Measurements from ENCODE around the gene MPHOSPH9.

Gene MPHOSPH9

GRCh38 chr12:123269896-123270213, 36.9 kb upstream of the MPHOSPH9 start:
- H3K18ac ChIP-seq (ENCODE audit: low read depth in 1 of 2, low read length in 2 of 2), result peak overlapping the region; percentile 94 to 97
- peak overlapping the region in 1 of 2 experiments; percentile 20 for H3K23ac ChIP-seq (ENCODE audit: low read length in 2 of 2)
- H2AK5ac ChIP-seq (ENCODE audit: low read length, severe bottlenecking), result peak overlapping the region; percentile 77
- peak overlapping the region; percentile 93 to 99 for H3K4ac ChIP-seq (ENCODE audit: low read depth in 1 of 2, low read length in 2 of 2)
- H3K79me1 ChIP-seq (replicated peaks; ENCODE audit: low read length, poor library complexity, severe bottlenecking), result peaks cover 6% of the 10 kb centered on the region
- peak overlapping the region; percentile 83 for H3K4me2 ChIP-seq (ENCODE audit: low read length, poor library complexity, severe bottlenecking)
- no peaks in the 10 kb centered on the region for H3K27me3 ChIP-seq (ENCODE audit: control insufficient read depth in 1 of 2, insufficient read depth in 1 of 2, low read length in 2 of 2)
- peak overlapping the region; percentile 86 to 95 for H3K4me3 ChIP-seq (ENCODE audit: insufficient read depth in 1 of 2, low read depth in 1 of 2, low read length in 2 of 2)
- H2BK120ac ChIP-seq (ENCODE audit: low read depth, low read length), result peak overlapping the region; percentile 95
- WGBS, result 0% methylated on average over 5 of the region's 7 CpGs
- H3K9ac ChIP-seq (ENCODE audit: low read length), result peak overlapping the region; percentile 99
- H3K9me3 ChIP-seq (ENCODE audit: control insufficient read depth, low read length), result no peaks in the 10 kb centered on the region
- H3K36me3 ChIP-seq (ENCODE audit: control insufficient read depth in 1 of 2, insufficient read depth in 2 of 2, low read depth in 1 of 2, low read length in 2 of 2), result peaks cover 14 to 45% of the 10 kb centered on the region in 2 experiments
- peak overlapping the region; percentile 98 for H4K91ac ChIP-seq (ENCODE audit: low read length)
- peak overlapping the region in 1 of 2 experiments; percentile 80 for H2BK12ac ChIP-seq (ENCODE audit: low read length in 2 of 2)
- no peak overlapping the region for H2BK5ac ChIP-seq (ENCODE audit: low read depth, low read length, poor library complexity, severe bottlenecking)
- H2BK15ac ChIP-seq (ENCODE audit: low read depth, poor library complexity, severe bottlenecking), result peak overlapping the region; percentile 87
- H3K4me1 ChIP-seq (ENCODE audit: control insufficient read depth, insufficient read depth, low read depth, low read length), result peaks cover 28% of the 10 kb centered on the region
- H4K8ac ChIP-seq (ENCODE audit: low read length), result peak overlapping the region; percentile 98
- H3K27ac ChIP-seq (ENCODE audit: low read length, poor library complexity, severe bottlenecking), result peak overlapping the region; percentile 81
- DNase-seq, result no peak
- H3K14ac ChIP-seq (ENCODE audit: low read length in 2 of 2), result peak overlapping the region; percentile 89 to 91
- no peak overlapping the region for H2AFZ ChIP-seq (ENCODE audit: low read depth, low read length)

- H3K14ac ChIP-seq (ENCODE audit: low read length in 2 of 2), result peak overlapping the region in 1 of 2 experiments; percentile 91
Measured at GRCh38 chr12:123269395-123269892, 36.5 kb upstream of the MPHOSPH9 start.

GRCh38 chr12:123268850-123269249, 35.9 kb upstream of the MPHOSPH9 start:
- peak overlapping the region; percentile 38 for H3K27ac ChIP-seq (ENCODE audit: low read length, poor library complexity, severe bottlenecking)
- peak overlapping the region; percentile 32 to 97 for H3K4ac ChIP-seq (ENCODE audit: low read depth in 1 of 2, low read length in 2 of 2)
- peaks cover 8% of the 10 kb centered on the region for H3K79me1 ChIP-seq (replicated peaks; ENCODE audit: low read length, poor library complexity, severe bottlenecking)
- no peaks in the 10 kb centered on the region for H3K9me3 ChIP-seq (ENCODE audit: control insufficient read depth, low read length)
- DNase-seq, result no peak
- H3K27me3 ChIP-seq (ENCODE audit: control insufficient read depth in 1 of 2, insufficient read depth in 1 of 2, low read length in 2 of 2), result no peaks in the 10 kb centered on the region
- peak overlapping the region in 1 of 2 experiments; percentile 70 for H3K4me3 ChIP-seq (ENCODE audit: insufficient read depth in 1 of 2, low read depth in 1 of 2, low read length in 2 of 2)
- no peak overlapping the region for H2AFZ ChIP-seq (ENCODE audit: low read depth, low read length)
- H3K36me3 ChIP-seq (ENCODE audit: control insufficient read depth in 1 of 2, insufficient read depth in 2 of 2, low read depth in 1 of 2, low read length in 2 of 2), result peaks cover 22 to 52% of the 10 kb centered on the region in 2 experiments
- no peak overlapping the region for H3K23ac ChIP-seq (ENCODE audit: low read length in 2 of 2)
- H3K9ac ChIP-seq (ENCODE audit: low read length), result peak overlapping the region; percentile 68
- peak overlapping the region in 1 of 2 experiments; percentile 55 for H2BK12ac ChIP-seq (ENCODE audit: low read length in 2 of 2)
- no peak overlapping the region for H3K4me2 ChIP-seq (ENCODE audit: low read length, poor library complexity, severe bottlenecking)
- WGBS, result 95% methylated on average over 13 of the region's 13 CpGs
- peak overlapping the region; percentile 66 for H2AK5ac ChIP-seq (ENCODE audit: low read length, severe bottlenecking)
- peak overlapping the region; percentile 58 for H4K8ac ChIP-seq (ENCODE audit: low read length)
- H4K91ac ChIP-seq (ENCODE audit: low read length), result peak overlapping the region; percentile 65
- no peak overlapping the region for H2BK5ac ChIP-seq (ENCODE audit: low read depth, low read length, poor library complexity, severe bottlenecking)
- peaks cover 28% of the 10 kb centered on the region for H3K4me1 ChIP-seq (ENCODE audit: control insufficient read depth, insufficient read depth, low read depth, low read length)
- peak overlapping the region; percentile 61 to 63 for H3K18ac ChIP-seq (ENCODE audit: low read depth in 1 of 2, low read length in 2 of 2)
- peak overlapping the region in 1 of 2 experiments; percentile 77 for H3K14ac ChIP-seq (ENCODE audit: low read length in 2 of 2)
- H2BK120ac ChIP-seq (ENCODE audit: low read depth, low read length), result peak overlapping the region; percentile 95
- H2BK15ac ChIP-seq (ENCODE audit: low read depth, poor library complexity, severe bottlenecking), result peak overlapping the region; percentile 12

More at GRCh38 chr12:123269395-123269892, 36.5 kb upstream of the MPHOSPH9 start:
- H2BK120ac ChIP-seq (ENCODE audit: low read depth, low read length), result peak overlapping the region; percentile 95
- H2BK5ac ChIP-seq (ENCODE audit: low read depth, low read length, poor library complexity, severe bottlenecking), result no peak overlapping the region
- H3K79me1 ChIP-seq (replicated peaks; ENCODE audit: low read length, poor library complexity, severe bottlenecking), result peaks cover 7% of the 10 kb centered on the region
- H4K91ac ChIP-seq (ENCODE audit: low read length), result peak overlapping the region; percentile 98
- DNase-seq, result peak; percentile 81
- no peak overlapping the region for H2BK15ac ChIP-seq (ENCODE audit: low read depth, poor library complexity, severe bottlenecking)
- WGBS, result 6% methylated on average over 31 of the region's 32 CpGs
- H3K9me3 ChIP-seq (ENCODE audit: control insufficient read depth, low read length), result no peaks in the 10 kb centered on the region
- peak overlapping the region; percentile 83 for H3K4me2 ChIP-seq (ENCODE audit: low read length, poor library complexity, severe bottlenecking)
- peak overlapping the region; percentile 94 to 97 for H3K18ac ChIP-seq (ENCODE audit: low read depth in 1 of 2, low read length in 2 of 2)
- H3K4me3 ChIP-seq (ENCODE audit: insufficient read depth in 1 of 2, low read depth in 1 of 2, low read length in 2 of 2), result peak overlapping the region; percentile 86 to 95
- peak overlapping the region; percentile 99 for H3K9ac ChIP-seq (ENCODE audit: low read length)
- peak overlapping the region; percentile 81 for H3K27ac ChIP-seq (ENCODE audit: low read length, poor library complexity, severe bottlenecking)
- H3K23ac ChIP-seq (ENCODE audit: low read length in 2 of 2), result no peak overlapping the region
- peaks cover 18 to 49% of the 10 kb centered on the region in 2 experiments for H3K36me3 ChIP-seq (ENCODE audit: control insufficient read depth in 1 of 2, insufficient read depth in 2 of 2, low read depth in 1 of 2, low read length in 2 of 2)
- H3K4me1 ChIP-seq (ENCODE audit: control insufficient read depth, insufficient read depth, low read depth, low read length), result peaks cover 28% of the 10 kb centered on the region
- H4K8ac ChIP-seq (ENCODE audit: low read length), result peak overlapping the region; percentile 98
- H2AFZ ChIP-seq (ENCODE audit: low read depth, low read length), result no peak overlapping the region
- H2AK5ac ChIP-seq (ENCODE audit: low read length, severe bottlenecking), result peak overlapping the region; percentile 66
- peak overlapping the region; percentile 8 to 38 for H2BK12ac ChIP-seq (ENCODE audit: low read length in 2 of 2)
- H3K27me3 ChIP-seq (ENCODE audit: control insufficient read depth in 1 of 2, insufficient read depth in 1 of 2, low read length in 2 of 2), result no peaks in the 10 kb centered on the region
- peak overlapping the region; percentile 93 to 99 for H3K4ac ChIP-seq (ENCODE audit: low read depth in 1 of 2, low read length in 2 of 2)

GRCh38 chr12:123267991-123268843, 35.3 kb upstream of the MPHOSPH9 start:
- no peak overlapping the region for H2BK5ac ChIP-seq (ENCODE audit: low read depth, low read length, poor library complexity, severe bottlenecking)
- H3K4ac ChIP-seq (ENCODE audit: low read depth in 1 of 2, low read length in 2 of 2), result peak overlapping the region in 1 of 2 experiments; percentile 97
- no peak overlapping the region for H3K4me2 ChIP-seq (ENCODE audit: low read length, poor library complexity, severe bottlenecking)
- no peak overlapping the region for H2AFZ ChIP-seq (ENCODE audit: low read depth, low read length)
- peaks cover 9% of the 10 kb centered on the region for H3K79me1 ChIP-seq (replicated peaks; ENCODE audit: low read length, poor library complexity, severe bottlenecking)
- peaks cover 28 to 59% of the 10 kb centered on the region in 2 experiments for H3K36me3 ChIP-seq (ENCODE audit: control insufficient read depth in 1 of 2, insufficient read depth in 2 of 2, low read depth in 1 of 2, low read length in 2 of 2)
- no peak overlapping the region for H2BK120ac ChIP-seq (ENCODE audit: low read depth, low read length)
- WGBS, result 97% methylated on average over 36 of the region's 36 CpGs
- no peak overlapping the region for H3K18ac ChIP-seq (ENCODE audit: low read depth in 1 of 2, low read length in 2 of 2)
- H3K9ac ChIP-seq (ENCODE audit: low read length), result peak overlapping the region; percentile 68
- H3K14ac ChIP-seq (ENCODE audit: low read length in 2 of 2), result no peak overlapping the region
- H4K91ac ChIP-seq (ENCODE audit: low read length), result peak overlapping the region; percentile 65
- no peak for DNase-seq
- no peaks in the 10 kb centered on the region for H3K27me3 ChIP-seq (ENCODE audit: control insufficient read depth in 1 of 2, insufficient read depth in 1 of 2, low read length in 2 of 2)
- no peaks in the 10 kb centered on the region for H3K9me3 ChIP-seq (ENCODE audit: control insufficient read depth, low read length)
- H2BK15ac ChIP-seq (ENCODE audit: low read depth, poor library complexity, severe bottlenecking), result no peak overlapping the region
- no peak overlapping the region for H3K23ac ChIP-seq (ENCODE audit: low read length in 2 of 2)
- H3K4me1 ChIP-seq (ENCODE audit: control insufficient read depth, insufficient read depth, low read depth, low read length), result peaks cover 30% of the 10 kb centered on the region
- H3K4me3 ChIP-seq (ENCODE audit: insufficient read depth in 1 of 2, low read depth in 1 of 2, low read length in 2 of 2), result peak overlapping the region in 1 of 2 experiments; percentile 70
- peak overlapping the region in 1 of 2 experiments; percentile 15 for H2BK12ac ChIP-seq (ENCODE audit: low read length in 2 of 2)
- peak overlapping the region; percentile 58 for H4K8ac ChIP-seq (ENCODE audit: low read length)
- H2AK5ac ChIP-seq (ENCODE audit: low read length, severe bottlenecking), result no peak overlapping the region
- no peak overlapping the region for H3K27ac ChIP-seq (ENCODE audit: low read length, poor library complexity, severe bottlenecking)
